SJCRH30 (cell line): ENCODE measurements around the gene TMPRSS7. TPM values are rescaled to one million over a fixed set of nuclear protein-coding genes. Genes with fewer than 3 reads are reported as not detected.
A peak's percentile ranks its signal among the peaks of the same experiment; 100 is the strongest.
"Not testable (repeated sequence)": the region's sequence is repeated elsewhere in the genome, so short reads cannot be mapped to it uniquely, and the experiment has no call there.

Experiments
- DNase-seq, 2 experiments: peaks; one replicate each; pipeline ENCODE4 v3.0.0-alpha.2; 2015 to 2020
- H3K27ac ChIP-seq: fragments of 250-450 bp; sonication (Bioruptor Pico); 2 replicates; pipeline ENCODE4 v1.5.1; 2020; ENCODE audit warnings: mild to moderate bottlenecking, moderate library complexity
- H3K27me3 ChIP-seq: fragments of 250-450 bp; sonication (Bioruptor Pico); 2 replicates; pipeline ENCODE4 v1.5.1; 2020; ENCODE audit warnings: mild to moderate bottlenecking, moderate library complexity
- H3K36me3 ChIP-seq: fragments of 250-450 bp; sonication (Bioruptor Pico); 2 replicates; pipeline ENCODE4 v1.5.1; 2020; ENCODE audit warnings: mild to moderate bottlenecking, moderate library complexity
- H3K4me1 ChIP-seq: fragments of 250-450 bp; sonication (Bioruptor Pico); 2 replicates; pipeline ENCODE4 v1.5.1; 2020; ENCODE audit warnings: mild to moderate bottlenecking, moderate library complexity
- H3K4me3 ChIP-seq: fragments of 250-450 bp; sonication (Bioruptor Pico); 2 replicates; pipeline ENCODE4 v1.5.1; 2020; ENCODE audit warnings: mild to moderate bottlenecking, moderate library complexity
- H3K9me3 ChIP-seq: fragments of 250-450 bp; sonication (Bioruptor Pico); replicated peaks from 2 replicates; pipeline ENCODE4 v1.5.1; 2020; ENCODE audit warnings: mild to moderate bottlenecking, moderate library complexity
- total RNA-seq: library from RNA; depleted of rRNA; stranded (reverse); fragments of >200 nt; shearing (Covaris generic); gene quantifications from 2 replicates; pipeline ENCODE4 v1.2.3, GENCODE V29; 2014

Gene TMPRSS7
- total RNA-seq, 1 experiment from 2014 or later = not detected

DNA sequence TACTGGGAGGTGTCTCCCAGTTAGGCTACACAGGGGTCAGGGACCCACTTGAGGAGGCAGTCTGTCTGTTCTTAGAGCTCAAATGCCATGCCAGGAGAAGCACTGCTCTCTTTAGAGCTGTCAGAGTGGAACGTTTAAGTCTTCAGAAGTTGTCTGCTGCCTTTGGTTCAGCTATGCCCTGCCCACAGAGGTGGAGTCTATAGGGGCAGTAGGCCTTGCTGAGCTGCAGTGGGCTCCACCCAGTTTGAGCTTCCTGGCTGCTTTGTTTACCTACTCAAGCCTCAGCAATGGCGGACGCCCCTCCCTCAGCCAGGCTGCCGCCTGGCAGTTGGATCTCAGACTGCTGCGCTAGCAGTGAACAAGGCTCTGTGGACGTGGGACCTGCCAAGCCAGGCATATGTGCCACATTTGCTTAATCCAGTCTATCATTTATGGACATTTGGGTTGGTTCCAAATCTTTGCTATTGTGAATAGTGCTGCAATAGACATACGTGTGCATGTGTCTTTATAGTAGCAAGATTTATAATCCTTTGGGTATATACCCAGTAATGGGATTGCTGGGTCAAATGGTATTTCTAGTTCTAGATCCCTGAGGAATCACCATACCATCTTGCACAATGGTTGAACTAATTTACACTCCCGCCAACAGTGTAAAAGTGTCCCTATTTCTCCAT lies 38.0 kb downstream of the TMPRSS7 start:
- not testable (repeated sequence) for DNase-seq, H3K27me3 ChIP-seq

DNA sequence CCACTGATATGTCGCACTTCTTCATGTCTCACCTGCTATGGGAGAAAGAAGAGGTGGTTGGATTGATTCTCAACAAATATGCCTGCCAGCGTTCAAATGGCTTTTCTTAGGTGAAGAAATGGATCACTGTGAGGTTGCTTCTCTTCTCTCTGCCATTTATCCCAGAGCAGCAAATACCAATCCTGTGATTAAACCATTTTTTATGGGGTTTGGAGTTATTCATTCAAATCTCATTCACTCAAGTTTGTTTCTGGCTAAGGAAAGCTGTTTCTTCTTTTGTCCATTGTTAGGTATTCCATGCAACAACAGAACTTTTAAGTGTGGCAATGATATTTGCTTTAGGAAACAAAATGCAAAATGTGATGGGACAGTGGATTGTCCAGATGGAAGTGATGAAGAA lies 39.5 kb downstream of the TMPRSS7 start:
- peak overlapping the region; percentile 79 for H3K27ac ChIP-seq
- peaks cover 21% of the 10 kb centered on the region for H3K4me1 ChIP-seq
- no peak overlapping the region for H3K4me3 ChIP-seq
- H3K36me3 ChIP-seq = no peaks in the 10 kb centered on the region
- no peaks in the 10 kb centered on the region; the same call in 1 of the 2 replicates for H3K9me3 ChIP-seq
- no peak for DNase-seq
- H3K27me3 ChIP-seq = no peaks in the 10 kb centered on the region

More for the DNA sequence above, 38.0 kb downstream of the TMPRSS7 start:
- not testable (repeated sequence) for H3K27ac ChIP-seq, H3K9me3 ChIP-seq, H3K4me3 ChIP-seq, H3K36me3 ChIP-seq
- peaks cover 21% of the 10 kb centered on the region for H3K4me1 ChIP-seq

DNA sequence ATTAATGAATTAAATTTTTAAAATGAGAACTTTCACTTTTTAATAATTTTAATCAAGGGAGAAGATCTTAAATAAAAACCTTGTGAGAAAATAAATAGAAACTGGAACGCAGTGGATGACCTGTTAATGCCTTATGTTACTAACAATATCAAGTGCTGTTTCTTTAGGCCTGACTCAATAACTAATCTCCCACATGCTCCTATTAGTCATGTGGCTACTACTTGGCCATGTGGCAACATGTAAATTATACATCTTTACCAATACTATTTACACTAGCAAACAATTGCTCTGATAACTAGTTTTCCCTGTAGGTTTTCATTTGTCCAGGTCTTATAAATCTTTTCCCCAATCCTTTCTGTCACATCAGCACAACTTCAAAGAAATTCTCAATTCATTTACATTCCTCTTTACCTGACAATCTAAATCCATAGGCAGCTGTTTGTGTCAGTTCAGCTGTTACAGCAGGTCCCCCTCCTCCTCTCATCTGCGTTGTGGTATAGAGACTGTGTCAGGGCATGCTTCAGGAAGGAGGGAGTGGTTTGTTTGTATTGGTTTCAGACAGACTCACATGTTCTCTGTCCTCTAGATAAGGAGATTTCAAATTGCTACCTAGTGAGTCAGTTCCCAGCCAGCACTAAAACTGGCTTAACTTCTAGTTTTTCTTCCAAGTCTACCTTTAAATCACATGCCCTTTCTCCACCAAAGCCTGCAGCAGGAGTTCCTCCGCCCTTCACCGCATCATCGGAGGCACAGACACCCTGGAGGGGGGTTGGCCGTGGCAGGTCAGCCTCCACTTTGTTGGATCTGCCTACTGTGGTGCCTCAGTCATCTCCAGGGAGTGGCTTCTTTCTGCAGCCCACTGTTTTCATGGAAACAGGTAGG lies 40.3 kb downstream of the TMPRSS7 start:
- no peaks in the 10 kb centered on the region; the same call in 1 of the 2 replicates for H3K9me3 ChIP-seq
- no peaks in the 10 kb centered on the region for H3K36me3 ChIP-seq
- DNase-seq = peak; percentile 84 to 91
- H3K27me3 ChIP-seq = no peaks in the 10 kb centered on the region
- H3K27ac ChIP-seq = peak overlapping the region; percentile 79
- peaks cover 21% of the 10 kb centered on the region for H3K4me1 ChIP-seq
- peak overlapping the region; percentile 24 for H3K4me3 ChIP-seq

DNA sequence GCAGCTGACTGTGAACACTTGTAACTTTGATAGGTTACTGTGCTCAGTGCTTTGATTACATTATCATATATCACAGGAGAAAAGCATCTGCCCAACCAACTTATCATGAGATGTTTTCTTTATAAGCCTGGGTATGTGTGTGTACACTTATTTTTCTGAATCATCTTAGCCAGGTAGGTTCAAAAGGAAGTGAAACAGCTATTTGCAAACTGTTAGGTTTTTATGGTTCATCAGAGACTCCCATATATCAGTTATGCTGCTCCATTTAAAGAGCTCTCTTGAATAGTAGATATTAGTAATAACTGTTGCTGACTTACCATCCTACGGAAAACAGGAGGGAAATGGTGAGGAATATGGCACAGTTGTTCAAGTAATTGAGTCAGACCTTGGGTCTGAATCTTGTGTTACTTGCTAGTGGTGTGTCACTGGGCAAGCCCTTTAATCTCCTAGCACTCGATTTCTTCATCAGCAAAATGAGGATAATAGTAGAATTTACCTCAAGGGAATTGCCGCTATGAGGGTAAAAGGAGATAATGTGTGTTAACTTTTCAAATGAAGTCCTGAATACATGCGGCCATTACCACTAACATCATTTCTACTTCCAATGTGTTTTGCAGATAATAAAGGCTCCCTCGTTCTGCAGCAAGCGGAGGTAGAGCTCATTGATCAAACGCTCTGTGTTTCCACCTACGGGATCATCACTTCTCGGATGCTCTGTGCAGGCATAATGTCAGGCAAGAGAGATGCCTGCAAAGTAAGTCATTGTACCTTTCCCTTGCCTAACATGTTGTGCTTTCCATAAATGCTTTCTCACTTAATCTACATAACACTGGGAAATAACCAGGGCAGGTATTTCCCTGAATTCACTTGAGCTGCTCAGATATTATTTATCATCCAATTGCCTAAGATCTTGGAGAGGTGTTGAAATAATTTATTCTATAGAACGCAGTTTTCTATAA lies 43.9 kb downstream of the TMPRSS7 start:
- H3K27me3 ChIP-seq = no peaks in the 10 kb centered on the region
- no peaks in the 10 kb centered on the region for H3K9me3 ChIP-seq

DNA sequence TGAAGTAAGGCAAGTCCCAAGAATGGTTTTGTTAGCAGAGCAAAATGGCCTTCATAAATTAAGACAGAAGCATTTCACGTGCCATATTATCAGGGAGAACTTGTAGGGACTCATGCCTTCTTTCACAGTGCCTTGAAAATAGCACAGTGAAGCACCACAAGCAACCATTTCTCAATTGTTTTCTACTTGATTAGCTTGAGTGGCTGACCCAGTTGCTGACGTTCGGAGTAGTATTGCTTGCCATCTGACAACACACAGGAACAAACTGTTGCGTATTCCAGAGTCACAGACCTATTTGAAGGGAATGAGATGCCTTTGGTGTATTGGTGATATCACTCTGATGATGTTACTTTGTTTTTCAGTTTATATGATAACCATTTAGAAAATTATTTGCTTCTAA lies 48.7 kb downstream of the TMPRSS7 start:
- Histone ChIP-seq H3K4me1 (peaks cover 14% of the 10 kb centered on the region; the same call in 1 of the 2 replicates), H3K36me3 (no peaks in the 10 kb centered on the region), H3K9me3 (no peaks in the 10 kb centered on the region), H3K4me3 (no peak overlapping the region), H3K27ac (no peak overlapping the region), H3K27me3 (no peaks in the 10 kb centered on the region)
- DNase-seq = no peak

More for the DNA sequence above, 43.9 kb downstream of the TMPRSS7 start:
- no peak for DNase-seq
- Histone ChIP-seq H3K27ac (no peak overlapping the region), H3K4me1 (peaks cover 21% of the 10 kb centered on the region), H3K4me3 (no peak overlapping the region), H3K36me3 (no peaks in the 10 kb centered on the region)

DNA sequence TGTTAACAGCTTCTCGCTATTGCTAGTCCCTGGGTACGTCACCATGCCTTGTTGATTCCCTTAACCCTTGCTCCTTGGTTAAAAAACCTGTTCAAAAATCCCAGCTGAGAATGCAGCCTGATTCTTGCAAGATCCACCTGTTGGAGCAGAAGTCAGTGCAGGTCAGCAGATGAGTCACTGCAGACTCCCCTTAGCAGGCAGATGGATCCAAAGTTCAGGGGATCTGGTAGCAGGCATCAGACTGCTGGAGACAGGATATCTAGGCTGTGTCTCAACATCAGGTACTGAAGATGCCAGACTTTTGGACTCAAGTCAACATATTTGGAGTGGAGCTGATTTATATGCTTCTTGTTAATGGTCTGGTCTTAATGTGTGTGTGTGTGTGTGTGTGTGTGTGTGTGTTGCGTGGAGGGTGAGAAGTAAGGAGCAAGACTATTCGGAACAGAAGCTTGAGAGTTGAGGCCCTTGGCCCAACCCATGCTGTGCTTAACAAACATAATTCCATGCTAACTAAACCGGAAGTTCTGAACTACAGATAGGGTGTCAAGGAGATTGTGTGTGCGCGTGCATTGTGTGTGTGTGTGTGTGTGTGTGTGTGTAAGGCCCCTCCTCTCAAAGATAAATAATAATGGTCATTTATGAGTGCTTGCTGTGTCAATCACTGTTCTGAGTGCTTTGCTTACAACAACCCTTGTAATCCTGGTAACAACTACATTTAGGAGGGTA lies 50.6 kb downstream of the TMPRSS7 start:
- Histone ChIP-seq H3K36me3 (no peaks in the 10 kb centered on the region), H3K27ac (no peak overlapping the region), H3K27me3 (no peaks in the 10 kb centered on the region), H3K4me3 (no peak overlapping the region), H3K9me3 (no peaks in the 10 kb centered on the region), H3K4me1 (peaks cover 18% of the 10 kb centered on the region)
- DNase-seq = no peak

DNA sequence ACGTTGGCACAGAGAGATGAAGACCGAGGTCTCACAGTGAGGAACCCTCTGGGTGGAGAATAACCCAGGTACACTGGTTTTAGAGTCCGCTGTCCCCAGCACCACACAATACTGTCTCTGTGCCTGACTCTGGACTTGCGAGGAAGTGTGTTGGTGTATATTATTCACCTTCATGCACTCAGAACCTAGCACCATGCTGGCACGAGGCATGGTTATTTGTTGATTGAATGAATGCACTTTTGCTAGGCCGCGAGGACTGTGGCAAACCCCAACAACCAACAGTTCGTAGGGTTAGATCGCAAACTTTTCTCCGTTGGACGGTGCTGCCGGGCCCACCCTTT lies 51.2 kb downstream of the TMPRSS7 start:
- Histone ChIP-seq H3K9me3 (no peaks in the 10 kb centered on the region), H3K27ac (no peak overlapping the region)

DNA sequence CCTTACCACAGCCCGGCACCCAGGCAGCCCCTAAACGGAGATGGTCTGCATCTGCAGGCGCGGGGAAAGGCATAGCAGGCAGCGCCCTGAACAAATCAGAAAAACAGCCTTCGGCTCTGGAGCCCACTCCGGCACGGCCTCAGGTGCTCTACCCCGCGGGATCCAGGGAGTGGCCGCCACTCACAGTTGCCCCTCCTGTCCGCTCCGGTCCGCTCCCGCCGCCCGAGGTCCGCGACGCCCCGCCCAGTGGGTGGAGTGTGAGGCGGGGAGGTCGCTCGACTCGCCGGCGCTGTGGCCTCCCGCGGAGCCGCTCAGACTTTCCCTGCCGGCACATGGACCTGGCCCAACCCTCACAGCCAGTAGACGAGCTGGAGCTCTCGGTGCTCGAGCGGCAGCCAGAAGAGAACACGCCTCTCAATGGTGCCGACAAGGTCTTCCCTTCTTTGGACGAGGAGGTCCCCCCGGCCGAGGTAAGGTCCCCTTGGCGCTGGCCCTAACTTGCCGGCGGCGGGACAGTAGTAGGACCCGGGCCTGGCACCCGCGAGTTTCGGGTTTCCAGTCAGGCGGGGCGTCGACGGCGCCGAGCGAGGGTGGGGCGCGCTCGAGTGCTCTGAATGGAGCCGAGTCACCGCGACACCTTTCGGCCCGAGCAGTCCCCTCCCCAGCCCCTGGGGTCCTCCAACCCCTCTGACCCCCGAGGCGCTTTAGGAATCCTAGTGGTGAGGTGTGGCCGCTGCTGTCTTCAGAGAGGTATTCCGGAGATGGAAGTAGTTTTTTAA lies 51.7 kb downstream of the TMPRSS7 start, which contains the start of gene C3orf52:
C3orf52 (plus strand) TSS at position 314 of the 779 bp plus-strand sequence; CDS start at position 333, 19 bp downstream.
- peak within 1 kb of the TSS; percentile 59 for H3K4me3 ChIP-seq
- H3K4me1 ChIP-seq = peaks cover 29% of the 10 kb centered on the region
- no peaks in the 10 kb centered on the region for H3K9me3 ChIP-seq
- H3K36me3 ChIP-seq = no peaks in the 10 kb centered on the region
- no peaks in the 10 kb centered on the region for H3K27me3 ChIP-seq
- peak within 1 kb of the TSS; percentile 54 for H3K27ac ChIP-seq
- peak; percentile 69 to 71 for DNase-seq

More for the DNA sequence above, 51.2 kb downstream of the TMPRSS7 start:
- Histone ChIP-seq H3K27me3 (no peaks in the 10 kb centered on the region), H3K4me1 (peaks cover 24% of the 10 kb centered on the region), H3K4me3 (peak overlapping the region; percentile 59), H3K36me3 (no peaks in the 10 kb centered on the region)
- DNase-seq = no peak

DNA sequence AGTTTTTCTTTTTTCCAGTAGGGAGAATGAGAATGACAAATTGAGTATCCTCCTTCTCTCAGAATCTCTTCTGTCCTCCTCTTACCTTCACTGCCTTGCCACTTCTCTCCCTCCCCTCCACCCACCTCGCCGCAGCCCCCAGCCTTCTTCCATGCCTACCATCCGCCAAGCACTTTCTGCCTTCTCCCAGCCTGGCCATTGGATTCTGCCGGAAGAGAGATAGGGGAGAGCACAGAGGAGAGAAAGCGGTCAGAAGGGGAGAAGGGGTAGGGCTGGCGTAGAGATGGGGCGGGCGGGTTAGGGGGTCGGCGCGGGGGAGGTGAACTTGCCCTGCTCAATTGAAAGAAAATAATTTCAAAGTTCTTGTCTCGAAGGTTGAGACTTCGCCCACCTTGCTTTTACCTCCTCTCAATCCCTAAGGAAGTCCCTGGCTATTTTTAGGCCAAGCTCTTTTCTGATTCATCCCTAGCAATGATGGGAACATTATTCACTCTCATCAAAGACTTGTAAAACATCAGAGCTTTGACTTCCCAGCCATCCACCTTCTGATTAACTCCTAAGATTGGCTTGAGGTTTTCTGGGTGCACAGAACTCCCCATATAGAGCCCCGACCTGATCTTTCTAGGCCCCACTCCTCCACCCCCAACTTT lies 52.5 kb downstream of the TMPRSS7 start:
- H3K27ac ChIP-seq = peak overlapping the region; percentile 54; the same call in 1 of the 2 replicates
- H3K9me3 ChIP-seq = no peaks in the 10 kb centered on the region
- peak overlapping the region; percentile 59 for H3K4me3 ChIP-seq
- no peaks in the 10 kb centered on the region for H3K36me3 ChIP-seq
- peaks cover 33% of the 10 kb centered on the region for H3K4me1 ChIP-seq
- DNase-seq = no peak
- H3K27me3 ChIP-seq = no peaks in the 10 kb centered on the region

DNA sequence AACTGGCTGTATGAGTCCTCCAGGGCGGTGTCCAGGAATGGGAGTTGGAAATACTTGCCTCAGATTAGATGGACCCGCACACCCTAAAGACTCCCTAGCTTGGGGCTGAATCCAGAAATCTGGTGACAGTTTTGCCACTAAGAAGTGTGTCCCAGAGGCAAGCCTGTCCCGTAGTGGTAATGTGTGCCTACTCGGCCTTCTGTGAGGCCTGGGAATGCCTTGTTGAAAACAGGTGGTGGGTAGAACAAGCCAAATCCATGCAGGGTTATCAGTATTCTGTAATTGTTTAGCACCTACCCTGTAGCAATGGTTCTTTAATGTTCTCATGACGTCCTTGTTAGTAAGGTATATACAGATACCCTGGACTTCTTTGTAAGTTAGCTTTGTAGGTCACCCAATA lies 53.2 kb downstream of the TMPRSS7 start:
- no peak for DNase-seq

DNA sequence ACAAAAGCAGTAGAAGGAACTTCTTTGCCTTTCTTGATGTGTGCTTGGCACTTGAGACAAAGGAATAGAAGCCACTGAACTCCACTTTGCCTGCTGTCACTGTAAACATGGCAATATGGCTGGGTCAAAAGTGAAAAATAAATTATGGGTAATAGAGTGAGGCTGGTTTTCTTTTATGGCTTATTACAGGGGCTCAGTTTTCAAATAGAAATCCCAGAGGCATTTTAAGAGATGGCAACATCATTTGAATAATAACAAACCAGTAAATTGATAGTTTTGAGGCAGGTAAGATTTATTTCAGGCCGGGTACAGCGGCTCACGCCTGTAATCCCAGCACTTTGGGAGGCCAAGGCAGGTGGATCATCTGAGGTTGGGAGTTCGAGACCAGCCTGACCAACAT lies 54.4 kb downstream of the TMPRSS7 start:
- Histone ChIP-seq H3K27me3 (no peaks in the 10 kb centered on the region), H3K4me3 (no peak overlapping the region), H3K9me3 (no peaks in the 10 kb centered on the region), H3K36me3 (no peaks in the 10 kb centered on the region), H3K27ac (no peak overlapping the region), H3K4me1 (peaks cover 45% of the 10 kb centered on the region)
- DNase-seq = no peak

More for the DNA sequence above, 53.2 kb downstream of the TMPRSS7 start:
- Histone ChIP-seq H3K4me1 (peaks cover 40% of the 10 kb centered on the region), H3K27ac (no peak overlapping the region), H3K27me3 (no peaks in the 10 kb centered on the region), H3K4me3 (no peak overlapping the region; the same call in 1 of the 2 replicates), H3K36me3 (no peaks in the 10 kb centered on the region), H3K9me3 (no peaks in the 10 kb centered on the region)

DNA sequence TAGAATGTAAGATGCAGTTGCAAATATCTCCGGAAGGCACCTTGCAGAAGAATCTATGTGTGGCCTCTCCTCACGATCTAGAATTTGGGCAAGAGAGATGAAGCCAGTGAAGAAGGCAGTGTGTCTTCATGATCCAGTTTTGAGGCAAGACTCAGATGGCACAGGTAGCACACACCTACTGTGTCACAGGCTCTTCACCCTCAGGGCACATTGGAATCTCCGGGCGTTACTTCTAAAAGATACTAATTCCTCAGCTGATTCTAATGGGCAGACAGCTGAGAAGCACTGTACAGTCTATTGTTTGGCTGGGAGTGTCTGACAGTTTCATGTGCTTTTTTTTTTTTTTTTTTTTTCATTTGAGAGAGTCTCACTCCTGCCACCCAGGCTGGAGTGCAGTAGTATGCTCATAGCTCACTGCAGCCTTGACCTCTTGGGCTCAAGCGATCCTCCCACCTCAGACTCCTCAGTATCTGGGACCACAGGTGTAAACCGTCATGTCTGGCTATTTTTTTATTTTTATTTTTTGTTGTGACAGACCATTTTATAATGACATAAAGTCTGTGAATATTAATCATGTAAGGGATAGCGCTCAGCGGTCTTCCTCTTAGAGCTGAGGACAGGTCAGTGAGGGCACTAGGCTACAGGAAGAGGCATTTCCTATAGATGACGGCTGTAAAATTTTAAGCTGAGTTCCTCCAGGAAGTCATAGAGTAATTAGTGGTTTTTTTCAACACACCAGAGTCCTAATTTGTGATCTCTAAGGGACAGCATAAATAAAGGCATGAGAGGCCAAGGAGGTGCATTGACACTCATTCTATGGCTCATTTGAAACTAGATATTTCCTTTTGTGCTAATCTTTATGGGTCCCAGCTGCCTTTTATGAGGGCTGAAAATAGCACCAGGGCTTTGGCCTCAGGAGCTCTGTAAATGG lies 55.7 kb downstream of the TMPRSS7 start:
- H3K4me3 ChIP-seq = no peak overlapping the region
- peak in 1 of 2 experiments; percentile 69 for DNase-seq
- peaks cover 4% of the 10 kb centered on the region; the same call in 1 of the 2 replicates for H3K36me3 ChIP-seq
- H3K27me3 ChIP-seq = no peaks in the 10 kb centered on the region
- no peak overlapping the region for H3K27ac ChIP-seq
- H3K4me1 ChIP-seq = peaks cover 37% of the 10 kb centered on the region
- H3K9me3 ChIP-seq = no peaks in the 10 kb centered on the region
